ENCODE results near the gene RPL13. TPM values are rescaled to one million over a fixed set of nuclear protein-coding genes. Genes with fewer than 3 reads are reported as not detected.

The RPL13 gene
- total RNA-seq, 1 experiment from 2014 or later, result 2,846 TPM

GRCh38 chr16:89530401-89531381, 29.8 kb upstream of the RPL13 start:
- POLR2A ChIA-PET, result interaction anchor here (0.5 kb wide), 1 partner anchor 41 kb away, joined by 4 read pairs; no protein-coding TSS in a partner anchor
- Histone ChIP-seq H3K9me3 (no peaks in the 10 kb centered on the region), H3K36me3 (ENCODE audit: control insufficient read depth, insufficient read depth, low read length) (peaks cover 18% of the 10 kb centered on the region), H3K4me1 (no peaks in the 10 kb centered on the region), H3K4me3 (ENCODE audit: low read depth, low read length) (no peak overlapping the region), H3K27me3 (replicated peaks; ENCODE audit: control insufficient read depth, insufficient read depth, low read length) (no peaks in the 10 kb centered on the region)
- TF ChIP-seq, protein P1, sequence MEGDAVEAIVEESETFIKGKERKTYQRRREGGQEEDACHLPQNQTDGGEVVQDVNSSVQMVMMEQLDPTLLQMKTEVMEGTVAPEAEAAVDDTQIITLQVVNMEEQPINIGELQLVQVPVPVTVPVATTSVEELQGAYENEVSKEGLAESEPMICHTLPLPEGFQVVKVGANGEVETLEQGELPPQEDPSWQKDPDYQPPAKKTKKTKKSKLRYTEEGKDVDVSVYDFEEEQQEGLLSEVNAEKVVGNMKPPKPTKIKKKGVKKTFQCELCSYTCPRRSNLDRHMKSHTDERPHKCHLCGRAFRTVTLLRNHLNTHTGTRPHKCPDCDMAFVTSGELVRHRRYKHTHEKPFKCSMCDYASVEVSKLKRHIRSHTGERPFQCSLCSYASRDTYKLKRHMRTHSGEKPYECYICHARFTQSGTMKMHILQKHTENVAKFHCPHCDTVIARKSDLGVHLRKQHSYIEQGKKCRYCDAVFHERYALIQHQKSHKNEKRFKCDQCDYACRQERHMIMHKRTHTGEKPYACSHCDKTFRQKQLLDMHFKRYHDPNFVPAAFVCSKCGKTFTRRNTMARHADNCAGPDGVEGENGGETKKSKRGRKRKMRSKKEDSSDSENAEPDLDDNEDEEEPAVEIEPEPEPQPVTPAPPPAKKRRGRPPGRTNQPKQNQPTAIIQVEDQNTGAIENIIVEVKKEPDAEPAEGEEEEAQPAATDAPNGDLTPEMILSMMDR (IDR thresholded peaks at IDR 0.05; ENCODE audit: insufficient read depth in 1 of 2, low read depth in 1 of 2, low read length in 1 of 2, severe bottlenecking in 1 of 2, unreplicated experiment in 1 of 2), result no peak
- DNase-seq, result no peak
- peaks cover 97% of the 10 kb centered on the region for H3K36me3 Mint-ChIP-seq (ENCODE audit: insufficient read depth, unreplicated experiment)
- H3K4me1 Mint-ChIP-seq (ENCODE audit: low read depth, unreplicated experiment), result no peaks in the 10 kb centered on the region
- BruUV-seq (replicated peaks), result no TSS peak
- H3K9me3 Mint-ChIP-seq (ENCODE audit: unreplicated experiment), result no peaks in the 10 kb centered on the region
- H3K27ac Mint-ChIP-seq (ENCODE audit: unreplicated experiment), result no peak overlapping the region
- CTCF ChIA-PET, result no interaction called here
- no peak overlapping the region for H3K4me3 Mint-ChIP-seq (ENCODE audit: unreplicated experiment)
- intact Hi-C loops (cut with micrococcal nuclease; ENCODE audit: unreplicated experiment), result no loop called here
- H3K27me3 Mint-ChIP-seq (ENCODE audit: insufficient read depth, unreplicated experiment), result no peaks in the 10 kb centered on the region

GRCh38 chr16:89531821-89532526, 28.5 kb upstream of the RPL13 start:
- Histone ChIP-seq H3K4me3 (ENCODE audit: low read depth, low read length) (no peak overlapping the region), H3K36me3 (ENCODE audit: control insufficient read depth, insufficient read depth, low read length) (peaks cover 18% of the 10 kb centered on the region), H3K4me1 (no peaks in the 10 kb centered on the region), H3K9me3 (no peaks in the 10 kb centered on the region), H3K27me3 (replicated peaks; ENCODE audit: control insufficient read depth, insufficient read depth, low read length) (no peaks in the 10 kb centered on the region)
- DNase-seq, result no peak
- H3K9me3 Mint-ChIP-seq (ENCODE audit: unreplicated experiment), result no peaks in the 10 kb centered on the region
- ChIA-PET CTCF (no interaction called here), POLR2A (interaction anchor here (0.6 kb wide), 1 partner anchor 43 kb away, joined by 3 read pairs; no protein-coding TSS in a partner anchor)
- TF ChIP-seq, protein P1 (IDR thresholded peaks at IDR 0.05; ENCODE audit: insufficient read depth in 1 of 2, low read depth in 1 of 2, low read length in 1 of 2, severe bottlenecking in 1 of 2, unreplicated experiment in 1 of 2), result no peak
- no peaks in the 10 kb centered on the region for H3K27me3 Mint-ChIP-seq (ENCODE audit: insufficient read depth, unreplicated experiment)
- H3K27ac Mint-ChIP-seq (ENCODE audit: unreplicated experiment), result no peak overlapping the region
- H3K36me3 Mint-ChIP-seq (ENCODE audit: insufficient read depth, unreplicated experiment), result peaks cover 93% of the 10 kb centered on the region
- no TSS peak for BruUV-seq (replicated peaks)
- H3K4me1 Mint-ChIP-seq (ENCODE audit: low read depth, unreplicated experiment), result no peaks in the 10 kb centered on the region
- H3K4me3 Mint-ChIP-seq (ENCODE audit: unreplicated experiment), result no peak overlapping the region
- intact Hi-C loops (cut with micrococcal nuclease; ENCODE audit: unreplicated experiment), result no loop called here

DNA sequence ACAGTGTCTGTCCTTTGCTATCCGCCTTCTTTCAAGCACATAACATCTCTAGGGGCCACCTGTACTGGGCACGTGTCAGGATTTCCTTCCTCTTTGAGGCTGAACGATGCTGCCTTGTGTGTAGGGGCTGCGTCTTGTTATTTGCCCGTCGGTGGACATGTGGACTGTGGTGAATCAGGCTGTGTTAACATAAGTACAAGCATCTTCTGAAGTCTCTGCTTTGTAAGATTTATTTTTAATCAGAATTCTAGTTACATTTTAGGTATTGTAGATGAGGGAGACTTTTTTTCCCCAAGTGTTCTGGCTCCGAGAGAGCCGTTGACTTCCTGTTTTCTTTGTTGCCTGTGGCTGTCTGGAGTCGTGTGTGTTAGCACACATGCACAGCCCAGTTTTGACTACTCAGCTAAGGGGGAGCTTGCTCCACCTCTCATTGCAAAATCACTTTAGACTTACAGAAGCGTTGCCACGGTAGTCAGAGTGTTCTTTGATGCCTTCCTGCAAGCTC, 26.2 kb upstream of the RPL13 start:
- TF ChIP-seq, protein P1 (IDR thresholded peaks at IDR 0.05; ENCODE audit: insufficient read depth in 1 of 2, low read depth in 1 of 2, low read length in 1 of 2, severe bottlenecking in 1 of 2, unreplicated experiment in 1 of 2), result no peak
- intact Hi-C loops (cut with micrococcal nuclease; ENCODE audit: unreplicated experiment), result no loop called here
- H3K4me3 ChIP-seq (ENCODE audit: low read depth, low read length), result no peak overlapping the region
- no TSS peak for BruUV-seq (replicated peaks)
- Mint-ChIP-seq H3K4me3 (ENCODE audit: unreplicated experiment) (no peak overlapping the region), H3K27ac (ENCODE audit: unreplicated experiment) (no peak overlapping the region), H3K27me3 (ENCODE audit: insufficient read depth, unreplicated experiment) (no peaks in the 10 kb centered on the region), H3K36me3 (ENCODE audit: insufficient read depth, unreplicated experiment) (peaks cover 93% of the 10 kb centered on the region), H3K4me1 (ENCODE audit: low read depth, unreplicated experiment) (no peaks in the 10 kb centered on the region), H3K9me3 (ENCODE audit: unreplicated experiment) (no peaks in the 10 kb centered on the region)
- peaks cover 16% of the 10 kb centered on the region for H3K36me3 ChIP-seq (ENCODE audit: control insufficient read depth, insufficient read depth, low read length)
- no peak for DNase-seq
- ChIA-PET POLR2A (no interaction called here), CTCF (no interaction called here)
- H3K9me3 ChIP-seq, result no peaks in the 10 kb centered on the region
- no peaks in the 10 kb centered on the region for H3K4me1 ChIP-seq
- no peaks in the 10 kb centered on the region for H3K27me3 ChIP-seq (replicated peaks; ENCODE audit: control insufficient read depth, insufficient read depth, low read length)
